ENCODE data around the gene TCEANC2.
"Not testable (repeated sequence)": the region's sequence is repeated elsewhere in the genome, so short reads cannot be mapped to it uniquely, and the experiment has no call there.

GRCh38 chr1:54024811-54025210, 28.6 kb upstream of the TCEANC2 start:
- not testable (repeated sequence) for TF ChIP-seq POLR2A (IDR thresholded peaks at IDR 0.05; ENCODE audit: low read length); GATA1 (IDR thresholded peaks at IDR 0.05; ENCODE audit: low read depth, low read length)
